GM23338 (cell line): ENCODE results near the gene ADGRL3. TPM values are rescaled to one million over a fixed set of nuclear protein-coding genes. Genes with fewer than 3 reads are reported as not detected.

Experiments used
- ATAC-seq: fragments of 200-7000 bp; cut with Tn5 transposase; 3 replicates; pipeline ENCODE4 v1.9.1; 2020
- DNase-seq: peaks from one replicate; pipeline ENCODE4 v3.0.0-alpha.2; 2015; ENCODE audit warnings: low spot score
- H2AFZ ChIP-seq: fragments of 200-600 bp; sonication (generic); 2 replicates; pipeline ENCODE4 v1.8.0; 2016; ENCODE audit warnings: antibody characterized with exemption, mild to moderate bottlenecking, moderate library complexity
- H3F3A ChIP-seq: fragments of 200-600 bp; sonication (generic); replicated peaks from 2 replicates; pipeline ENCODE4 v1.8.0; 2017; ENCODE audit warnings: antibody characterized with exemption, mixed run types, low read depth
- H3K27ac ChIP-seq: fragments of 200-600 bp; sonication (generic); 2 replicates; pipeline ENCODE4 v1.6.1; 2016; ENCODE audit warnings: low read depth
- H3K27me3 ChIP-seq: fragments of 200-600 bp; sonication (generic); 2 replicates; pipeline ENCODE4 v1.8.0; 2016; ENCODE audit warnings: mild to moderate bottlenecking, mixed run types, moderate library complexity; ENCODE audit not compliant: insufficient read depth
- H3K36me3 ChIP-seq: fragments of 200-600 bp; sonication (generic); 2 replicates; pipeline ENCODE4 v1.8.0; 2016; ENCODE audit warnings: mild to moderate bottlenecking; ENCODE audit not compliant: insufficient read depth
- H3K4me1 ChIP-seq: fragments of 200-600 bp; sonication (generic); 2 replicates; pipeline ENCODE4 v1.8.0; 2016; ENCODE audit warnings: mild to moderate bottlenecking, moderate library complexity; ENCODE audit not compliant: insufficient read depth
- H3K4me2 ChIP-seq: fragments of 200-600 bp; sonication (generic); 2 replicates; pipeline ENCODE4 v1.7.1; 2017; ENCODE audit warnings: mixed run types
- H3K4me3 ChIP-seq: fragments of 200-600 bp; sonication (generic); 2 replicates; pipeline ENCODE4 v1.6.1; 2016; ENCODE audit warnings: mixed run types
- H3K79me2 ChIP-seq: fragments of 200-600 bp; sonication (generic); replicated peaks from 2 replicates; pipeline ENCODE4 v1.8.0; 2017; ENCODE audit warnings: mild to moderate bottlenecking; ENCODE audit not compliant: insufficient read depth
- H3K9me2 ChIP-seq: fragments of 200-600 bp; sonication (generic); 2 replicates; pipeline ENCODE4 v1.8.0; 2017; ENCODE audit not compliant: insufficient read depth
- H4K20me1 ChIP-seq: fragments of 200-600 bp; sonication (generic); replicated peaks from 2 replicates; pipeline ENCODE4 v1.8.0; 2017; ENCODE audit warnings: mild to moderate bottlenecking; ENCODE audit not compliant: insufficient read depth
- H3K27ac Mint-ChIP-seq: 2 replicates; pipeline ENCODE4 v1.8.0; 2020; ENCODE audit warnings: inconsistent platforms, mild to moderate bottlenecking, moderate library complexity, mixed read lengths
- H3K27me3 Mint-ChIP-seq: 3 replicates; pipeline ENCODE4 v1.8.0; 2022; ENCODE audit warnings: low read depth, mild to moderate bottlenecking, moderate library complexity, mixed read lengths, inconsistent platforms; ENCODE audit not compliant: insufficient read depth, poor library complexity
- H3K36me3 Mint-ChIP-seq: 3 replicates; pipeline ENCODE4 v1.8.0; 2021; ENCODE audit warnings: low read depth, mild to moderate bottlenecking, inconsistent platforms, moderate library complexity, mixed read lengths
- H3K4me1 Mint-ChIP-seq: 3 replicates; pipeline ENCODE4 v1.8.0; 2020; ENCODE audit warnings: mild to moderate bottlenecking, inconsistent platforms, mixed read lengths
- H3K4me3 Mint-ChIP-seq: 3 replicates; pipeline ENCODE4 v1.8.0; 2021; ENCODE audit warnings: moderate library complexity, mild to moderate bottlenecking, inconsistent platforms, mixed read lengths
- H3K9me3 Mint-ChIP-seq: 3 replicates; pipeline ENCODE4 v1.8.0; 2020; ENCODE audit warnings: moderate library complexity, mild to moderate bottlenecking, inconsistent platforms, mixed read lengths
- CREB1 ChIP-seq: fragments of 250-450 bp; sonication (Bioruptor Pico); IDR thresholded peaks from 2 replicates; pipeline ENCODE4 v1.5.0; 2020; ENCODE audit warnings: low read depth, mild to moderate bottlenecking, moderate library complexity
- EZH2 ChIP-seq: fragments of 200-600 bp; sonication (generic); IDR thresholded peaks from one replicate; pipeline ENCODE4 v1.8.0; 2017; ENCODE audit warnings: antibody characterized with exemption, mild to moderate bottlenecking, low read depth; ENCODE audit not compliant: unreplicated experiment
- JUNB ChIP-seq: IDR thresholded peaks from one replicate; pipeline ENCODE4 v1.6.1; 2016; ENCODE audit warnings: antibody characterized with exemption; ENCODE audit not compliant: unreplicated experiment
- NANOG ChIP-seq: IDR thresholded peaks from 2 replicates; pipeline ENCODE4 v1.6.1; 2016; ENCODE audit warnings: antibody characterized with exemption, borderline replicate concordance
- POLR2AphosphoS5 ChIP-seq: IDR thresholded peaks from 2 replicates; pipeline ENCODE4 v1.6.1; 2016; ENCODE audit warnings: antibody characterized with exemption, low read depth
- STAT1 ChIP-seq: IDR thresholded peaks from one replicate; pipeline ENCODE4 v1.6.1; 2016; ENCODE audit warnings: antibody characterized with exemption; ENCODE audit not compliant: unreplicated experiment
- ZNF114 ChIP-seq: fragments of 250-450 bp; sonication (Bioruptor Pico); IDR thresholded peaks from 2 replicates; pipeline ENCODE4 v1.5.0; 2020; ENCODE audit warnings: mild to moderate bottlenecking, moderate library complexity
- ZNF331 ChIP-seq: fragments of 250-450 bp; sonication (Bioruptor Pico); IDR thresholded peaks from 2 replicates; pipeline ENCODE4 v1.5.0; 2020; ENCODE audit warnings: low read depth, mild to moderate bottlenecking, moderate library complexity
- polyA plus RNA-seq: library from polyadenylated mRNA; unstranded; fragments of >200 nt; fragmentation: Nextera tagmentation; extraction: Ambion mirVana; gene quantifications from 2 replicates; pipeline ENCODE4 v1.2.1, GENCODE V29; 2016
- total RNA-seq: library from RNA; depleted of rRNA; stranded (reverse); fragments of >200 nt; shearing (Covaris generic); gene quantifications from 2 replicates; pipeline ENCODE4 v1.2.3, GENCODE V29; 2014
- TF ChIP-seq, protein P1 (sequence below): fragments of 250-450 bp; sonication (Bioruptor Pico); IDR thresholded peaks from 2 replicates; pipeline ENCODE4 v1.5.0; 2020; ENCODE audit warnings: mild to moderate bottlenecking, moderate library complexity
- TF ChIP-seq, protein P2 (sequence below): IDR thresholded peaks from 2 replicates; pipeline ENCODE4 v1.6.1; 2016; ENCODE audit warnings: antibody characterized with exemption
- TF ChIP-seq, protein P3 (sequence below): IDR thresholded peaks from one replicate; pipeline ENCODE4 v1.6.1; 2018; ENCODE audit warnings: antibody characterized with exemption; ENCODE audit not compliant: unreplicated experiment

Gene ADGRL3
- total and polyA plus RNA-seq, 2 experiments from 2014 or later: 9.7 to 16.5 TPM

DNA sequence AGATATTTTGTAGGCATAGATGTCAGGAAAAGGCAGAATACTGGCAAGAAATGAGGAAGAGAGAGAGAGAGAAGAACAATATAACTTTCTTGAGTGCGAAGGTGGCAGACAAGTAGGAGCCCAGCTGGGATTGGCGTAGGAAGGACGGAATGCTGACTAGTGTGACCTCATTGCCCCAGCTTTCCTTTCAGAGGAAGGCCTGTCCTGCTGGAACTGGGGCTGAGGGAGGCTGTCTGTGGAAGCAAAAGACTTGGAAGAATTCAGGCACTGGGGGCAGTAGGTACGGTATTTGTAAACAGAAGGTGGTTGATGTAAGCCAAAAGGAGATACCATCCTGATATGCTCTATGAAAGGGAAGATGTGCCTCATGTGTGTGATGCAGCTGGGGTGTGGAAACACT, 818.4 kb downstream of the ADGRL3 start:
- H3K36me3 Mint-ChIP-seq: no peaks in the 10 kb centered on the region
- no peak overlapping the region for H3K27ac ChIP-seq
- H3F3A ChIP-seq: no peaks in the 10 kb centered on the region
- H3K27ac Mint-ChIP-seq: no peak overlapping the region
- no peak overlapping the region for H3K4me3 ChIP-seq
- H3K9me3 Mint-ChIP-seq: no peaks in the 10 kb centered on the region
- peak; percentile 37 for DNase-seq
- H2AFZ ChIP-seq: no peak overlapping the region
- no peaks in the 10 kb centered on the region for H3K27me3 ChIP-seq
- H3K4me1 Mint-ChIP-seq: peaks cover 11% of the 10 kb centered on the region
- no peak overlapping the region for H3K4me3 Mint-ChIP-seq
- no peaks in the 10 kb centered on the region for H3K4me1 ChIP-seq
- ATAC-seq: peak; percentile 68
- H3K27me3 Mint-ChIP-seq: no peaks in the 10 kb centered on the region
- no peaks in the 10 kb centered on the region for H3K79me2 ChIP-seq
- no peak overlapping the region for H3K4me2 ChIP-seq
- H3K9me2 ChIP-seq: no peaks in the 10 kb centered on the region; the same call in 1 of the 2 replicates
- no peaks in the 10 kb centered on the region for H4K20me1 ChIP-seq
- no peaks in the 10 kb centered on the region for H3K36me3 ChIP-seq
- no peak for TF ChIP-seq JUNB
- TF ChIP-seq, protein P1, sequence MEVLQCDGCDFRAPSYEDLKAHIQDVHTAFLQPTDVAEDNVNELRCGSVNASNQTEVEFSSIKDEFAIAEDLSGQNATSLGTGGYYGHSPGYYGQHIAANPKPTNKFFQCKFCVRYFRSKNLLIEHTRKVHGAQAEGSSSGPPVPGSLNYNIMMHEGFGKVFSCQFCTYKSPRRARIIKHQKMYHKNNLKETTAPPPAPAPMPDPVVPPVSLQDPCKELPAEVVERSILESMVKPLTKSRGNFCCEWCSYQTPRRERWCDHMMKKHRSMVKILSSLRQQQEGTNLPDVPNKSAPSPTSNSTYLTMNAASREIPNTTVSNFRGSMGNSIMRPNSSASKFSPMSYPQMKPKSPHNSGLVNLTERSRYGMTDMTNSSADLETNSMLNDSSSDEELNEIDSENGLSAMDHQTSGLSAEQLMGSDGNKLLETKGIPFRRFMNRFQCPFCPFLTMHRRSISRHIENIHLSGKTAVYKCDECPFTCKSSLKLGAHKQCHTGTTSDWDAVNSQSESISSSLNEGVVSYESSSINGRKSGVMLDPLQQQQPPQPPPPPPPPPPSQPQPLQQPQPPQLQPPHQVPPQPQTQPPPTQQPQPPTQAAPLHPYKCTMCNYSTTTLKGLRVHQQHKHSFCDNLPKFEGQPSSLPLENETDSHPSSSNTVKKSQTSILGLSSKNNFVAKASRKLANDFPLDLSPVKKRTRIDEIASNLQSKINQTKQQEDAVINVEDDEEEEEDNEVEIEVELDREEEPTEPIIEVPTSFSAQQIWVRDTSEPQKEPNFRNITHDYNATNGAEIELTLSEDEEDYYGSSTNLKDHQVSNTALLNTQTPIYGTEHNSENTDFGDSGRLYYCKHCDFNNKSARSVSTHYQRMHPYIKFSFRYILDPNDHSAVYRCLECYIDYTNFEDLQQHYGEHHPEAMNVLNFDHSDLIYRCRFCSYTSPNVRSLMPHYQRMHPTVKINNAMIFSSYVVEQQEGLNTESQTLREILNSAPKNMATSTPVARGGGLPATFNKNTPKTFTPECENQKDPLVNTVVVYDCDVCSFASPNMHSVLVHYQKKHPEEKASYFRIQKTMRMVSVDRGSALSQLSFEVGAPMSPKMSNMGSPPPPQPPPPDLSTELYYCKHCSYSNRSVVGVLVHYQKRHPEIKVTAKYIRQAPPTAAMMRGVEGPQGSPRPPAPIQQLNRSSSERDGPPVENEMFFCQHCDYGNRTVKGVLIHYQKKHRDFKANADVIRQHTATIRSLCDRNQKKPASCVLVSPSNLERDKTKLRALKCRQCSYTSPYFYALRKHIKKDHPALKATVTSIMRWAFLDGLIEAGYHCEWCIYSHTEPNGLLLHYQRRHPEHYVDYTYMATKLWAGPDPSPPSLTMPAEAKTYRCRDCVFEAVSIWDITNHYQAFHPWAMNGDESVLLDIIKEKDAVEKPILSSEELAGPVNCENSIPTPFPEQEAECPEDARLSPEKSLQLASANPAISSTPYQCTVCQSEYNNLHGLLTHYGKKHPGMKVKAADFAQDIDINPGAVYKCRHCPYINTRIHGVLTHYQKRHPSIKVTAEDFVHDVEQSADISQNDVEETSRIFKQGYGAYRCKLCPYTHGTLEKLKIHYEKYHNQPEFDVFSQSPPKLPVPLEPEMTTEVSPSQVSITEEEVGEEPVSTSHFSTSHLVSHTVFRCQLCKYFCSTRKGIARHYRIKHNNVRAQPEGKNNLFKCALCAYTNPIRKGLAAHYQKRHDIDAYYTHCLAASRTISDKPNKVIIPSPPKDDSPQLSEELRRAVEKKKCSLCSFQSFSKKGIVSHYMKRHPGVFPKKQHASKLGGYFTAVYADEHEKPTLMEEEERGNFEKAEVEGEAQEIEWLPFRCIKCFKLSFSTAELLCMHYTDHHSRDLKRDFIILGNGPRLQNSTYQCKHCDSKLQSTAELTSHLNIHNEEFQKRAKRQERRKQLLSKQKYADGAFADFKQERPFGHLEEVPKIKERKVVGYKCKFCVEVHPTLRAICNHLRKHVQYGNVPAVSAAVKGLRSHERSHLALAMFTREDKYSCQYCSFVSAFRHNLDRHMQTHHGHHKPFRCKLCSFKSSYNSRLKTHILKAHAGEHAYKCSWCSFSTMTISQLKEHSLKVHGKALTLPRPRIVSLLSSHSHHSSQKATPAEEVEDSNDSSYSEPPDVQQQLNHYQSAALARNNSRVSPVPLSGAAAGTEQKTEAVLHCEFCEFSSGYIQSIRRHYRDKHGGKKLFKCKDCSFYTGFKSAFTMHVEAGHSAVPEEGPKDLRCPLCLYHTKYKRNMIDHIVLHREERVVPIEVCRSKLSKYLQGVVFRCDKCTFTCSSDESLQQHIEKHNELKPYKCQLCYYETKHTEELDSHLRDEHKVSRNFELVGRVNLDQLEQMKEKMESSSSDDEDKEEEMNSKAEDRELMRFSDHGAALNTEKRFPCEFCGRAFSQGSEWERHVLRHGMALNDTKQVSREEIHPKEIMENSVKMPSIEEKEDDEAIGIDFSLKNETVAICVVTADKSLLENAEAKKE (CRISPR knock-in tag): 0 out of 2 replicates have a peak, but pooled peaks have one; percentile 14

DNA sequence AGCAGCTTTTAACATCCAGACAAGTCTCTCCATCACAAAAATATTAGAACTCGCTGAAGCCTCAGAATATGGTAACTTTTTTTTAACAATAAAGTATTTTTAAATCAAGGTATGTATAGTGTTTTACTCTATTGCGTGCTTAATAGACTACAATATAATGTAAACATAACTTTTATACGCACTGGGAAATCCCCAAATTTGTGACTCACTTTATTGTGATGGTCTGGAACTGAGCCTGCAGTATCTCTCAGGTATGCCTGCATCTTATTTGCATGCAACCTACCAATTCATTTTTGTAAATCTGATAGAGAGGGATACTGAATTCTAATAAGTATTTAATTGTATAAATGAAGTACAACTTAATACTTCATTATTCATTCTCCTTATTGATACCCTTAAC, 823.5 kb downstream of the ADGRL3 start:
- peak; percentile 14 for DNase-seq
- Mint-ChIP-seq H3K27me3 (no peaks in the 10 kb centered on the region), H3K9me3 (no peaks in the 10 kb centered on the region), H3K27ac (no peak overlapping the region), H3K4me3 (no peak overlapping the region), H3K4me1 (peaks cover 5% of the 10 kb centered on the region; the same call in 2 of the 3 replicates), H3K36me3 (no peaks in the 10 kb centered on the region)
- H3K4me3 ChIP-seq: no peak overlapping the region
- H3F3A ChIP-seq: no peaks in the 10 kb centered on the region
- ATAC-seq: no peak
- no peaks in the 10 kb centered on the region for H4K20me1 ChIP-seq
- H3K27me3 ChIP-seq: no peaks in the 10 kb centered on the region
- no peak overlapping the region for H3K4me2 ChIP-seq
- H3K36me3 ChIP-seq: no peaks in the 10 kb centered on the region
- H3K79me2 ChIP-seq: no peaks in the 10 kb centered on the region
- H3K9me2 ChIP-seq: no peaks in the 10 kb centered on the region
- H3K4me1 ChIP-seq: no peaks in the 10 kb centered on the region
- H2AFZ ChIP-seq: no peak overlapping the region
- H3K27ac ChIP-seq: no peak overlapping the region
- no peak for TF ChIP-seq EZH2
- no peak for TF ChIP-seq STAT1
- TF ChIP-seq, protein P2, sequence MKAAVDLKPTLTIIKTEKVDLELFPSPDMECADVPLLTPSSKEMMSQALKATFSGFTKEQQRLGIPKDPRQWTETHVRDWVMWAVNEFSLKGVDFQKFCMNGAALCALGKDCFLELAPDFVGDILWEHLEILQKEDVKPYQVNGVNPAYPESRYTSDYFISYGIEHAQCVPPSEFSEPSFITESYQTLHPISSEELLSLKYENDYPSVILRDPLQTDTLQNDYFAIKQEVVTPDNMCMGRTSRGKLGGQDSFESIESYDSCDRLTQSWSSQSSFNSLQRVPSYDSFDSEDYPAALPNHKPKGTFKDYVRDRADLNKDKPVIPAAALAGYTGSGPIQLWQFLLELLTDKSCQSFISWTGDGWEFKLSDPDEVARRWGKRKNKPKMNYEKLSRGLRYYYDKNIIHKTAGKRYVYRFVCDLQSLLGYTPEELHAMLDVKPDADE: no peak
- TF ChIP-seq, protein P3, sequence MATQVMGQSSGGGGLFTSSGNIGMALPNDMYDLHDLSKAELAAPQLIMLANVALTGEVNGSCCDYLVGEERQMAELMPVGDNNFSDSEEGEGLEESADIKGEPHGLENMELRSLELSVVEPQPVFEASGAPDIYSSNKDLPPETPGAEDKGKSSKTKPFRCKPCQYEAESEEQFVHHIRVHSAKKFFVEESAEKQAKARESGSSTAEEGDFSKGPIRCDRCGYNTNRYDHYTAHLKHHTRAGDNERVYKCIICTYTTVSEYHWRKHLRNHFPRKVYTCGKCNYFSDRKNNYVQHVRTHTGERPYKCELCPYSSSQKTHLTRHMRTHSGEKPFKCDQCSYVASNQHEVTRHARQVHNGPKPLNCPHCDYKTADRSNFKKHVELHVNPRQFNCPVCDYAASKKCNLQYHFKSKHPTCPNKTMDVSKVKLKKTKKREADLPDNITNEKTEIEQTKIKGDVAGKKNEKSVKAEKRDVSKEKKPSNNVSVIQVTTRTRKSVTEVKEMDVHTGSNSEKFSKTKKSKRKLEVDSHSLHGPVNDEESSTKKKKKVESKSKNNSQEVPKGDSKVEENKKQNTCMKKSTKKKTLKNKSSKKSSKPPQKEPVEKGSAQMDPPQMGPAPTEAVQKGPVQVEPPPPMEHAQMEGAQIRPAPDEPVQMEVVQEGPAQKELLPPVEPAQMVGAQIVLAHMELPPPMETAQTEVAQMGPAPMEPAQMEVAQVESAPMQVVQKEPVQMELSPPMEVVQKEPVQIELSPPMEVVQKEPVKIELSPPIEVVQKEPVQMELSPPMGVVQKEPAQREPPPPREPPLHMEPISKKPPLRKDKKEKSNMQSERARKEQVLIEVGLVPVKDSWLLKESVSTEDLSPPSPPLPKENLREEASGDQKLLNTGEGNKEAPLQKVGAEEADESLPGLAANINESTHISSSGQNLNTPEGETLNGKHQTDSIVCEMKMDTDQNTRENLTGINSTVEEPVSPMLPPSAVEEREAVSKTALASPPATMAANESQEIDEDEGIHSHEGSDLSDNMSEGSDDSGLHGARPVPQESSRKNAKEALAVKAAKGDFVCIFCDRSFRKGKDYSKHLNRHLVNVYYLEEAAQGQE: no peak
- TF ChIP-seq ZNF114 (CRISPR knock-in tag): no peak
- no peak for TF ChIP-seq ZNF331 (CRISPR knock-in tag)
- no peak for TF ChIP-seq NANOG
- TF ChIP-seq POLR2AphosphoS5: no peak
- no peak for TF ChIP-seq CREB1 (CRISPR knock-in tag)
